Activated CD8-positive, alpha-beta T cell treated with anti-CD3 and anti-CD28 coated beads, Interleukin-2, amount 10 ng/mL, durations not matched to agents 7 days and 5 days (primary cell): ENCODE measurements around the gene ILKAP. TPM values are rescaled to one million over a fixed set of nuclear protein-coding genes. Genes with fewer than 3 reads are reported as not detected.

ENCODE experiments used
- ATAC-seq: fragments of 150-1000 bp; cut with Tn5 transposase; one replicate; pipeline ENCODE4 v1.10.0; 2021; ENCODE audit warnings: moderate library complexity
- CTCF ChIA-PET: fragments of 350-600 bp; sonication (Branson Sonifier 250); formaldehyde crosslinking; loops from one replicate; lab custom pipeline; 2021; ENCODE audit warnings: antibody characterized with exemption; lab: Charles Lee
- POLR2A ChIA-PET: fragments of 350-600 bp; sonication (Branson Sonifier 250); formaldehyde crosslinking; loops from one replicate; lab custom pipeline; 2021; ENCODE audit warnings: antibody characterized with exemption; lab: Charles Lee
- DNase-seq: peaks from one replicate; pipeline ENCODE4 v3.0.0-alpha.2; 2020
- H3K27ac Mint-ChIP-seq: one replicate; pipeline ENCODE4 v1.8.0; 2021; ENCODE audit warnings: mild to moderate bottlenecking, mixed read lengths
- H3K27me3 Mint-ChIP-seq: one replicate; pipeline ENCODE4 v1.8.0; 2021; ENCODE audit warnings: low read depth, mixed read lengths
- H3K36me3 Mint-ChIP-seq: one replicate; pipeline ENCODE4 v1.8.0; 2021; ENCODE audit warnings: low read depth, mixed read lengths
- H3K4me1 Mint-ChIP-seq: one replicate; pipeline ENCODE4 v1.8.0; 2021; ENCODE audit warnings: low read depth, mixed read lengths
- H3K4me3 Mint-ChIP-seq: one replicate; pipeline ENCODE4 v1.8.0; 2021; ENCODE audit warnings: mild to moderate bottlenecking, mixed read lengths
- H3K9me3 Mint-ChIP-seq: one replicate; pipeline ENCODE4 v1.8.0; 2022; ENCODE audit warnings: mixed read lengths; ENCODE audit not compliant: insufficient read depth
- total RNA-seq, 2 experiments: library from RNA; stranded (reverse); gene quantifications; one replicate each; pipeline ENCODE4 v1.2.3, GENCODE V29; 2021

Gene ILKAP
- total RNA-seq, 2 experiments from 2014 or later, result 58.3 to 62.7 TPM

DNA sequence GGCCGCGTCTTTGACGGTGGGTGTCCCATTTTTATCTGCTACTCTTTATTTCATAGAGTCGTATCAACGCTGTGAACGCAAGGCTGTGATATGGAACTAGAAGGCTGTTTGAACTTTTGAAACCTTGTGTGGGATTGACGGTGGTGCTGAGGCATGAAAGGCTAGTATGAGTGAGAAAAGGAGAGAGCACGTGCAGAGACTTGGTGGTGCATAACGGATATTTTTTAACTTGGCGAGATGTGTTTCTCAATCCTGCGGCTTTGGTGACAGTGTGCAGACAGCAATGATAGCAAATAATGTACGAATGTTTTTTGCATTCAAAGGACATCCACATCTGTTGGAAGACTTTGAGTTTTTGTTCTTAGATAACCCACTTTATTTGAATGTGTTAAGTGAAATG is 30.1 kb upstream of the ILKAP start:
- H3K4me1 Mint-ChIP-seq, result peaks cover 19% of the 10 kb centered on the region
- DNase-seq, result no peak
- peaks cover 10% of the 10 kb centered on the region for H3K9me3 Mint-ChIP-seq
- H3K36me3 Mint-ChIP-seq, result peaks cover 1% of the 10 kb centered on the region
- no peak for ATAC-seq
- H3K27ac Mint-ChIP-seq, result no peak overlapping the region
- H3K27me3 Mint-ChIP-seq, result peaks cover 56% of the 10 kb centered on the region
- ChIA-PET POLR2A (no interaction called here), CTCF (no interaction called here)
- H3K4me3 Mint-ChIP-seq, result no peak overlapping the region

DNA sequence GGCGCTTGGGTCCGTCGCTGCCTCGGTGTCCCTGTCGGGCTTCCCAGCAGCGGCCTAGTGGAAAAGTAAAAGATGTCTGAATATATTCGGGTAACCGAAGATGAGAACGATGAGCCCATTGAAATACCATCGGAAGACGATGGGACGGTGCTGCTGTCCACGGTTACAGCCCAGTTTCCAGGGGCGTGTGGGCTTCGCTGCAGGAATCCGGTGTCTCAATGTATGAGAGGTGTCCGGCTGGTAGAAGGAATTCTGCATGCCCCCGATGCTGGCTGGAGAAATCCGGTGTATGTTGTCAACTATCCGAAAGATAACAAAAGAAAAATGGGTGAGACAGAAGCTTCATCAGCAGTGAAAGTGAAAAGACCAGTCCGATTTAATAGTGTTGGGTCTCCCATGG is 28.3 kb upstream of the ILKAP start:
- Mint-ChIP-seq H3K9me3 (peaks cover 10% of the 10 kb centered on the region), H3K27me3 (peaks cover 45% of the 10 kb centered on the region), H3K36me3 (peaks cover 1% of the 10 kb centered on the region), H3K27ac (no peak overlapping the region), H3K4me3 (peak overlapping the region; percentile 73), H3K4me1 (peaks cover 15% of the 10 kb centered on the region)
- ChIA-PET CTCF (interaction anchor here (0.6 to 1.0 kb wide), 4 partner anchors 9 to 243 kb away, joined by 3 read pairs; no protein-coding TSS in a partner anchor), POLR2A (interaction anchor here (1.2 kb wide), 1 partner anchor 28 kb away, joined by 7 read pairs; no protein-coding TSS in a partner anchor)
- no peak for DNase-seq
- no peak for ATAC-seq

DNA sequence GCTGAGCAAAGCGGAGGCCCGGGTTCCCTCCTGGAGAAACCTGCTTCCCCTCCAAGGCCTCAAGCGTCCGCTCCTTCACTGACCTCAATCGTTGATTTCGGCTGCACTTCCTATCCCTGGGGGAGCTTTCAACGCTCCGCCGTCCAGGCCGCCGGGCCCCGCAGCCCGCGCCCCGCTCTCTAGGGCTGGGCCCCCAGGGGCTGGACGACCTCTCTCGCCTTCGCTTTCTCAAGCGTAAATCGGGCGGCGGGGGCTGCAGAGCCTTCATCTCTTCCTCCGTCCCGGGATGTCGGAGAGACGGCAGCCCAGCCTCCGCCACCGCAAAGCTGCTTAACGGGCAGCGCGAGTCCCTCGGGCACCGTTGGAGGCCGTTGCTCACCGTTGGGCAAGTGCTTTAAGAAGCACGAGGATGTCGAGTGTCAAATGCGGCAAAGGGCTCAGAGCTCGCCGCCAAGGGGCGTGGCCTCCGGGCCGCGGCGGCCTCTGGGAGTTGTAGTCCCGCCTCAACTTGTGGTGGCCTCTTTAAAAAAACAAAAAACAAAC is 27.8 kb upstream of the ILKAP start:
- POLR2A ChIA-PET, result interaction anchor here (1.2 kb wide), 1 partner anchor 27 kb away, joined by 7 read pairs; no protein-coding TSS in a partner anchor

DNA sequence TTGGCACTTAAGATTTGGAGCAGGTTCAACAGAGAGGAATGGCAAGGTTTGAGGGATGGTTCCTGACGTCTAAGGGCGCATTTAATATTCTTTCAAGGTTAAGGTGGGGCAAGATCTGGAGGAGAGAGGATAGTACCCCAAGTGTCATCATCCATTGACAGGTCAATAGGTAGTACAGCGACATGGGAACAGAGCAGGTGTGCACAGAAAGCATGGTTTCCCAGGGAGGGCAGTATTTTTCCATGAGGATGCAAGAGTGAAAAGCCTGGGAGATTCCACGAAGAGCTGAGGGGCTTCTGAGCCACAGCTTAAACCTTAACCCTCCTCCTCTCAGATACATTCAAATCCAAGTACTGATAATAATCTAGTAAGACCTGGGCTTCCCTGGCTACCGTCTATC is 27.2 kb upstream of the ILKAP start:
- no peak for DNase-seq
- peaks cover 15% of the 10 kb centered on the region for H3K4me1 Mint-ChIP-seq
- ATAC-seq, result no peak
- ChIA-PET CTCF (no interaction called here), POLR2A (interaction anchor here (1.2 kb wide), 1 partner anchor 27 kb away, joined by 7 read pairs; no protein-coding TSS in a partner anchor)
- peaks cover 1% of the 10 kb centered on the region for H3K36me3 Mint-ChIP-seq
- H3K4me3 Mint-ChIP-seq, result peak overlapping the region; percentile 73
- no peak overlapping the region for H3K27ac Mint-ChIP-seq
- H3K9me3 Mint-ChIP-seq, result peaks cover 10% of the 10 kb centered on the region
- H3K27me3 Mint-ChIP-seq, result peaks cover 36% of the 10 kb centered on the region

More for the DNA sequence above, 27.8 kb upstream of the ILKAP start:
- peaks cover 42% of the 10 kb centered on the region for H3K27me3 Mint-ChIP-seq
- peaks cover 10% of the 10 kb centered on the region for H3K9me3 Mint-ChIP-seq
- DNase-seq (peak; percentile 83), ATAC-seq (peak; percentile 89)
- no peak overlapping the region for H3K27ac Mint-ChIP-seq
- CTCF ChIA-PET, result interaction anchor here (0.5 to 1.0 kb wide), 5 partner anchors 9 to 243 kb away, joined by 3 read pairs; no protein-coding TSS in a partner anchor
- peaks cover 15% of the 10 kb centered on the region for H3K4me1 Mint-ChIP-seq
- peaks cover 1% of the 10 kb centered on the region for H3K36me3 Mint-ChIP-seq
- peak overlapping the region; percentile 73 for H3K4me3 Mint-ChIP-seq

DNA sequence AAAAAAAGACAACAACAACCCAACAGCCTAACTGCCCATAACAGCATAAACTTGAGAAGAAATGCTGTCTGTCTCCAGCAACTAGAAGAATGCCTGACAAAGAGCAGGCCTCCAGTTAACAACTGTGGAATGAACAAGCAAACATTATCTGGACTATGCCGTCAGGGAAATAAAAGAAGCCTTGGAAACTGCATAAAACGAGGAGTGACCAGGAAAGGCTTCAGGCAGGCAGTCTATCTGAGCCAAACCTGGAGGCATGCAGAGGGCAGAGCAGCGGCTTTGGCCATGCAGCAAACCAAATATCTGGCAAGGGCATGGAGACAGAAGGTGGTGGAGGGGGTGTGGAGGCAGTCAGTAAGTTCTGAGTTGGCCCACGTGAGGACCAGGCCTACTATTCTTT is 25.2 kb upstream of the ILKAP start:
- DNase-seq (no peak), ATAC-seq (no peak)
- POLR2A ChIA-PET, result no interaction called here
- H3K27me3 Mint-ChIP-seq, result peaks cover 25% of the 10 kb centered on the region
- no peak overlapping the region for H3K4me3 Mint-ChIP-seq
- H3K27ac Mint-ChIP-seq, result no peak overlapping the region
- H3K4me1 Mint-ChIP-seq, result peaks cover 15% of the 10 kb centered on the region
- peaks cover 1% of the 10 kb centered on the region for H3K36me3 Mint-ChIP-seq
- CTCF ChIA-PET, result no interaction called here
- peaks cover 10% of the 10 kb centered on the region for H3K9me3 Mint-ChIP-seq

DNA sequence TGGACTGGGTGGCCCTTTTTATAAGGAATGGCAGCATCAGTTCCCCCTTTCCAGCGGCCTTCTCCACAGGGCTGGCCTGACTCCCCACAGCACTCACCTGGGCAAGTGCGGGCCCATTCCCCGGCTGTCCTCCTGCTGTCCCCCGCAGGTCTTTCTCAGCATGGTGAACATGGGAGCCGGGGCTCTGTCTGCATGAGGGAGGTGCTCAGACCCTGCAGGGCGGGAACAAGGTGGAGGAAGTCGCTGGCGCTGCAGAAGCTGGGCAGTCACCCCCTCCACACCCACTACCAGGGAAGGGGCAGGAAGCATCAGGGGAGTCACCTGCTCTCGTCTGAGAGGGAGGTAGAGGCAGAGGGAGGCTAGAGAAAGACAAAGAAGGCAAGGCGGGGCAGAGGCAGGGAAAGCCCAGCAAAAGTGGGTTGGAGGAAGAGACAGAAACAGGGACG is 24.1 kb upstream of the ILKAP start:
- CTCF ChIA-PET, result no interaction called here

DNA sequence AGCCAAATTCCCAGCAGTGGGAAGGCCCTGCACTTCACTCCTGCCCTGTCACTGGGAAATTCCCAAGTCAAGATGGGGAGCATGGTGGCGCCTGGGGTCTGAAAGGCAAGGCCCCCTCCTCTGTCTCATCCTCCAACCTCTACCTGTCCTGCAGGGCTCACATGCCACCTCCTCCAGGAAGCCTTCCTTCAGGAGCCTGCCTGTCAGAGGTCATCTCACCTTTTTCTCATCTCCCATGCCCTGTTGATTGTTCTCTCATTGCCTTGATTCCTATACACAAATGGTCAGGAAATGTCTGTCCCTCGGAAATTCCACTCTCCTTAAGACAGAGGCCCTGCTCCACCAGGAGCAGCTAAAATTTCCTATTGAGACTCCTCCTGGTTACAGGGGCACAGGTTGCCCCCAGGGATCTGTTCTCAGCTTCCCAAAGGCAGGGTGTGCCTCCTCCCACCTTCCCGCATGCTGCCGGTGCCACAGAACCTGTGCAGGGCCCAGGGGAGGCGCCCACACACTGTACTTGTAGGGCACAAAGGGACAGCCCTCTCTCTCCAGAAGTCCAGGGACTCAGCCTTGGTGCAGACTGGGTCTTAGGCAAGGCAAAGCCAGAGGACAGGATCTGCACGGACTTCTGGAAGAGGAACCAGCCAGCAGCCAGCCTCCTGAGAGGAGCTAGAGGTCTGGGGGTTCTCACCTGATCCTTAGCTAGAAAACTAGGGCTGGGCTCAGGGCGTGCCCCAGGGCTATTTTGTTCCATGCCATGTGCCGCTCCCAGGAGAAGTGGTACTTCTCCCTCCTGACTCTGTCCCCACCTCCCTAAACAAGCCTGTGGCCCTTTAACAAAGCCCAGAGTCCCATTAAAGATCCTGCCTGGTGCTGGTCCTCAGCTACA is 23.4 kb upstream of the ILKAP start:
- peaks cover 14% of the 10 kb centered on the region for H3K4me1 Mint-ChIP-seq
- peaks cover 5% of the 10 kb centered on the region for H3K9me3 Mint-ChIP-seq
- H3K27me3 Mint-ChIP-seq, result peaks cover 11% of the 10 kb centered on the region
- DNase-seq, result no peak
- H3K4me3 Mint-ChIP-seq, result no peak overlapping the region
- H3K36me3 Mint-ChIP-seq, result no peaks in the 10 kb centered on the region
- no peak overlapping the region for H3K27ac Mint-ChIP-seq
- ChIA-PET POLR2A (no interaction called here), CTCF (no interaction called here)
- no peak for ATAC-seq

More for the DNA sequence above, 24.1 kb upstream of the ILKAP start:
- ATAC-seq (no peak), DNase-seq (no peak)
- POLR2A ChIA-PET, result no interaction called here
- Mint-ChIP-seq H3K36me3 (no peaks in the 10 kb centered on the region), H3K4me3 (no peak overlapping the region), H3K27me3 (peaks cover 18% of the 10 kb centered on the region), H3K27ac (no peak overlapping the region), H3K4me1 (peaks cover 15% of the 10 kb centered on the region), H3K9me3 (peaks cover 10% of the 10 kb centered on the region)

DNA sequence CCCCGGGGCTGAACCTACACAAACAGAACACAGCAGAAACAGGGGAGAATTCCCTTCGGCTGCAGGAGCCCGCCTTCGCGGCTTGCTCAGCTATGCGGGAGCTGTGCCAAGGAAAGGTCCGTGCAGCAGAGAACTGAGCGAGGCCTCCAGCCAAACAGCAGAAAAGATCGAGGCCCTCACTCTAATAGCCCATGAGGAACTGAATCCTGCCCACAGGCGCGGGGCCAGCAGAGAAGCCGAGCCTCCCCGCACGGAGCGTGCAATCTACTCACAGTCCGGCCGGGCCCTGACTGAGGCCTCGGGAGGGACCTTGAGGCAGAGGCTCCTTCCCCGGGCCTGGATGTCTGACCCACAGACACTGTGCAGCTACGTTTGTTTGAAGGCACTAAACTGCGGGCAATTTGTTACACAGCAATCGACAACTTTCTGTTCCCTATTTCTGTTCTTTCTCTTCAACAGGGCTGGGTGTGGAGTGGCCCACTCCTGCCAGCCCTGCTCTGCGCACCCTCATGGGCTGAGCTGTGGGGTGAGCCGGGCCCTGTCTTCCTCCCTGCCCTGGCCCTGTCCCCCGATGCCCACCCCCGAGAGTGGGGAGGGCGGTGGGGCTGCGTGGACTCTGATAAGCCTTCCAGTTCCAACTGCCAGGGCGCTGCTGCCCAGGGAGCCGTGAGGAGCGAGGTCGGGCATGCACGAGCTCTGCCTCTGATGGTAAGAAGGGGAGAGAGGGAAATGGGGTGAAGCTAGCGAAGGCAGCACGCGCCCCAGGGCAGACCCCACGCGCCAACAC is 22.6 kb upstream of the ILKAP start:
- peaks cover 10% of the 10 kb centered on the region for H3K27me3 Mint-ChIP-seq
- H3K4me3 Mint-ChIP-seq, result no peak overlapping the region
- H3K4me1 Mint-ChIP-seq, result peaks cover 8% of the 10 kb centered on the region
- ATAC-seq (no peak), DNase-seq (no peak)
- CTCF ChIA-PET, result interaction anchor here (0.9 kb wide), 1 partner anchor 29 kb away, joined by 3 read pairs; no protein-coding TSS in a partner anchor
- no peaks in the 10 kb centered on the region for H3K9me3 Mint-ChIP-seq
- no peak overlapping the region for H3K27ac Mint-ChIP-seq
- no peaks in the 10 kb centered on the region for H3K36me3 Mint-ChIP-seq
- POLR2A ChIA-PET, result no interaction called here

DNA sequence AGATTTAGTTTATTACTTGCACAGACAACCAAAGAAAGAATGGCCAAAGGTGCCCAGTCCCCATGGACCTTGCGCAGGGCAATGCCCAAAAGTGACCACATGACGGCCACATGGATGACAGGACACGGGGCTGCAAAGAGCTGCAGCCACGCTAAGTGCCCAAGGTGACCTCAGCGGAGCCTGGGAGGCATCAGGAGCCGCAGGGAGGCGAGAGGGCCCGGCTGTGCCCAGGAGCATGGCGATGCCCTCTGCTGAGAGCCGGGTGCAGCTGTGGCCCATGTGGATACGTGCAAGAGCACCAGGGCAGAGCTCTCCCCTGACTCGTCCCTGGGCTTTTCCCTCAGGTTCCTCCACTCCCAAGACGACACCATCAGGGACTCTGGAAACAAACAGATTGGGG is 21.6 kb upstream of the ILKAP start:
- Mint-ChIP-seq H3K4me3 (no peak overlapping the region), H3K36me3 (no peaks in the 10 kb centered on the region), H3K4me1 (no peaks in the 10 kb centered on the region), H3K27me3 (peaks cover 4% of the 10 kb centered on the region), H3K9me3 (no peaks in the 10 kb centered on the region), H3K27ac (no peak overlapping the region)
- no peak for DNase-seq
- CTCF ChIA-PET, result interaction anchor here (0.9 kb wide), 1 partner anchor 30 kb away, joined by 3 read pairs; no protein-coding TSS in a partner anchor
- POLR2A ChIA-PET, result no interaction called here
- ATAC-seq, result no peak

DNA sequence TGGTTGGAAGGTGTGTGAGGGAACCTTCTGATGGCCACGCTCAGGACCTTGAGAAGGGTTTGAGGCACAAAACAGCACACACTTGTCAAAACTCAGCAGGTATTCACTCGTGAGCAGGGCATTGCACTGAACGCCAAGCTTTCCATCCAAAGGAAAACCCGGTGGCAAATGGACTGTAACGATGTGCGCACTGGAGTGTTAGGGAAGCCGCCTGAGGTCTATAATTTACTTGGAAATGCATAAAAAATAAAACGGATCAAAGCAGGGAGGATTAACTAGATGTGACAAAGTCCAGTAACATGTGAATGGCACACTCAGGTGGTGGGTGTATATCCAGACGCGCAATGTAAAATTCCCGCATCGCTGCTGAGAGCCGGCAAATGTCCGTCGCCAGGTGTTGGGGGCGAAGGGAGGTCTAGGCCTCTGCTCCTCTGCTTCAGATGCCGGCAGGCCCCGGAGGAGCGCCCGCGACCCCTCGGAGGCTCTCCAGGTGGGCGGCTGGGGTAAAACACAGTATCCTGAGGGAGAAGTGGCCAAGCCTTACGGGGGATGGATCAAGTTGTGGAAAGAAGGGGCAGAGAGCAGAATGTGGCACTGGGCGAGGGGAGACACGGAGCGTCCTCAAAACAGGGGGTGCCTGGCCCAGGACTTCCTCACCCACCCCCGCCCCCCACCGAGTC is 21.0 kb upstream of the ILKAP start:
- DNase-seq (no peak), ATAC-seq (no peak)
- Mint-ChIP-seq H3K36me3 (no peaks in the 10 kb centered on the region), H3K27ac (no peak overlapping the region), H3K9me3 (no peaks in the 10 kb centered on the region), H3K4me3 (no peak overlapping the region), H3K4me1 (no peaks in the 10 kb centered on the region), H3K27me3 (peaks cover 4% of the 10 kb centered on the region)
- ChIA-PET CTCF (no interaction called here), POLR2A (no interaction called here)
